RCC 7860 (cell line): ENCODE measurements around the gene IGFBP2.

Experiments used
- DNase-seq: peaks from one replicate; pipeline ENCODE4 v3.0.0-alpha.2; 2015; ENCODE audit warnings: low spot score
- FAIRE-seq: peaks from 2 replicates; lab custom pipeline; 2012; peaks lifted over from hg19 to GRCh38; lab: Jason Lieb, UNC

Gene IGFBP2

DNA sequence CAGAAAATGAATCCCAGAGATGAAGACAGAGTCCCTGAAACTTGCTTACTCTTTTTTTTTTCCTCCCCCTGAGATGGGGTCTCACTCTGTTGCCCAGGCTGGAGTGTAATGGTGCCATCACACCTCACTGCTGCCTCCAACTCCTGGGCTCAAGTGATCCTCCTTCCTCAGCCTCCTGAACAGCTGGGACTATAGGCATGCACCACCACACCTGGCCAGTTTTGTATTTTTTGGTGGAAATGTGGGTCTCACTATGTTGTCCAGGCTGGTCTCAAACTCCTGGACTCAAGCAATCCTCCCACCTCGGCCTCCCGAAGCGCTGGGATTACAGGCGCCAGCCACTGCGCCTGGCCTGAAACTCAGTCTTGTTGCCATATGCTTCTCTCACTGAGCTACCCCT is 27.8 kb downstream of the IGFBP2 start:
- FAIRE-seq (no peak), DNase-seq (no peak)

DNA sequence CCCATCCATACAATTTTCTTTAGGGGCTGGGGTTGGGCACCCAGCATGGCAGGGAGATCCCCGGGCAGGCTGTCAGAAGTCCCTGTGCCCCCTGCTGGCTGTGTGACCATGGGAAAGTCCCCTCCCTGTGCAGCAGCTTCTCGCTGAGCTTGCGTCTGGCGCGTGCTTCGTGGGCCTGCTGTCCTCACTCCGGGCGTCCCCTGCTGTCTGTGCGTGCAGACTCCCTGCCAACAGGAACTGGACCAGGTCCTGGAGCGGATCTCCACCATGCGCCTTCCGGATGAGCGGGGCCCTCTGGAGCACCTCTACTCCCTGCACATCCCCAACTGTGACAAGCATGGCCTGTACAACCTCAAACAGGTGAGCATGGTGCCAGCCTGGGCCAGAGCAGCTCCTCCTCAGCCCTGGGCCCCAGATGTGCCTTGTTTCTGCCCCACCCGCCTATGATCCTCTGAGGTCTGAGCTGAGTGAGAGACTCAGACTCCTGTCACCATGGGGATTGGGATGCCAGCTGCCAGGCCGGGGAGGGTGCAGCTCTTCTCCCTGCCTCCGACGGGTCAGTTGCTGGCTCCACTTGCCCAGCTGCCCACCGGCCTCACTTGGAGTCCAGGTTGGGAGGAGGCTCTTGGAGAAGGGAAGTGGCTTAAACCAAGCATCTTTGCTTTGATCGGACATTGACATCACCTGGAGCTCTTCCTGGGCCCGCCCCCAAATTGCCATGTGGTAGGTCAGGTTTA is 28.6 kb downstream of the IGFBP2 start:
- DNase-seq (peak; percentile 16), FAIRE-seq (no peak)

DNA sequence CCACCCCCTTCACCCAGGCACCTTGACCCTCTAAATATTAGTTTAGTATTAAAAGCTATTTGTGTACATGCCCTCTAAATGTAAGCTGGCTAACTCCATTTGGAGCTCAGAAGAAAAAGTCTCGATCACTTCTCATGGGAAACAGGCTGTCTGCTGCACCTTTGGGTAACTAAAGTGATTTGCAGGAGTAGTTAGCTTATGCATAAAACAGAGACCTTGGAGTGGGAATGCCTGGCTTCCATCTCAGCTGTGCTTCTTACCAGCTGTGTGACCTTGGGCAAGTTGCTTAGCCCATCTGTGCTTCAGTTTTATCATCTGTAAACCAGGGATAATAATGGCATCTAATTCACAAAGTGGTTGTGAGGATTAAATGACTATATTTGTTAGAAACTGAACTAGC is 29.9 kb downstream of the IGFBP2 start:
- no peak for FAIRE-seq
- DNase-seq = no peak

DNA sequence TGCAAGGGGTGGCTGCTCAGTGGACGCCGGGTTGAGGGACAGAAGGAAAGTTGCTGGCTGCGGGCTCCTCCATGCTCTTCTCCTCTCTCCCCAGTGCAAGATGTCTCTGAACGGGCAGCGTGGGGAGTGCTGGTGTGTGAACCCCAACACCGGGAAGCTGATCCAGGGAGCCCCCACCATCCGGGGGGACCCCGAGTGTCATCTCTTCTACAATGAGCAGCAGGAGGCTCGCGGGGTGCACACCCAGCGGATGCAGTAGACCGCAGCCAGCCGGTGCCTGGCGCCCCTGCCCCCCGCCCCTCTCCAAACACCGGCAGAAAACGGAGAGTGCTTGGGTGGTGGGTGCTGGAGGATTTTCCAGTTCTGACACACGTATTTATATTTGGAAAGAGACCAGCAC is 30.6 kb downstream of the IGFBP2 start:
- no peak for DNase-seq
- no peak for FAIRE-seq

DNA sequence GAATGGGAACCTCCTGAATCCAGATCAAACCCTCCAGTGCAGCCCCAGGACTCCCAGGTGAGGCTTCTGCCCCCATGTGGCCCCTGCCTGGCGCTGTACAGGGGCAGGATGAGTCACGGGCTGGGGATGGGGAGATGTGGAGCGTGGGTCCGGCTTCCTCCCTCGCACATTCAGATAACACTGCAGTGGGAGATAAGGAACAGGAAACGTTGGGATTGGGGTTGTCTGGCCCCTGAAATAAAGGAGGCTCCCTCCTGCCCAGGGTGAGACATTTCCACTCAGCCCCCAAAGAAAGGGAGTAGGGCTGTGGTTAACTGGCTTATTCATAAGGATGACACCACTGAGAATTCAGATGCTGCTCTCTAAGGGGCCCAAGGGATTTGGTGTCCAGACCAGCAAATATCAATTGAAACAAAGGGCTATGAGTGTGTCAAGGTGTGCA is 31.4 kb downstream of the IGFBP2 start:
- DNase-seq (peak; percentile 18), FAIRE-seq (no peak)

DNA sequence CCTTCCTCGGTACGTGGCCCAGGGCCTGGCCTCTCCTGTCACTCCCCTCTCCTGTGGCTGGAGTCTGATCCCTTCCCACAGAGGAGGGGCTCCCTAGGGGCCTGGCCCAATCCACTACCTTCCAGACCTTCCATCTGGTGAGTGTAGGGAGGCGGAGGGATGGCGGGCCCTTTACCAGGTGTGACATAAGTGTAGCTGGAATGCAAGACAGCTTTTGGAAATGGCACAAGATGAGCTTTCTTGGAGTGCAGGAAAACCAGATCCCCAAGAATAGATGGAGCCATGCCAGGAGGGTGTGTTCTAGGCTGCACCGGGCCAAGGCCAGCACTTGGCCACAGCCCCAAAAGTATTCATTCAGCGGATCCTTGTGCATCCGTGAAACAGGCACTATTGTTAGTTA is 32.0 kb downstream of the IGFBP2 start:
- FAIRE-seq = no peak
- DNase-seq = no peak

DNA sequence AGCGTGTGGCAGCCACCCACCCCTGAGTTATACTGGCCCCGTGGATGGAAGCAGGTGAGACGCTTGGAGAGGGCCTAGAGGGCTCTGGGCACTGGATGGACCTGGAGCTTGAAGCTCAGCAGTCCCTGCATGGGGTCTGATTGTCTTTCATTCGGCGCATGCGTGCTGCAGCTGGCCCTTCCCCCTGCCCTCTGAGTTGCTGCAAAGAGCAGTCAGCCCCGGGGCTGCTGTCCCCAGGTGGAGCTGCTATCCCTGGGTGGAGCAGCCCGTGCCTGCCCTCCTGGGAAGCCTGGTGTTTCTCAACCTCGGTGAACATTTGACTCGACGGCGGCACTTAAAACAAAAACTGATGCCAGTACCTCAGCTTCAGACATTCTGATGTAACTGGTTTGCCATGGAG is 32.5 kb downstream of the IGFBP2 start:
- DNase-seq (no peak), FAIRE-seq (no peak)

DNA sequence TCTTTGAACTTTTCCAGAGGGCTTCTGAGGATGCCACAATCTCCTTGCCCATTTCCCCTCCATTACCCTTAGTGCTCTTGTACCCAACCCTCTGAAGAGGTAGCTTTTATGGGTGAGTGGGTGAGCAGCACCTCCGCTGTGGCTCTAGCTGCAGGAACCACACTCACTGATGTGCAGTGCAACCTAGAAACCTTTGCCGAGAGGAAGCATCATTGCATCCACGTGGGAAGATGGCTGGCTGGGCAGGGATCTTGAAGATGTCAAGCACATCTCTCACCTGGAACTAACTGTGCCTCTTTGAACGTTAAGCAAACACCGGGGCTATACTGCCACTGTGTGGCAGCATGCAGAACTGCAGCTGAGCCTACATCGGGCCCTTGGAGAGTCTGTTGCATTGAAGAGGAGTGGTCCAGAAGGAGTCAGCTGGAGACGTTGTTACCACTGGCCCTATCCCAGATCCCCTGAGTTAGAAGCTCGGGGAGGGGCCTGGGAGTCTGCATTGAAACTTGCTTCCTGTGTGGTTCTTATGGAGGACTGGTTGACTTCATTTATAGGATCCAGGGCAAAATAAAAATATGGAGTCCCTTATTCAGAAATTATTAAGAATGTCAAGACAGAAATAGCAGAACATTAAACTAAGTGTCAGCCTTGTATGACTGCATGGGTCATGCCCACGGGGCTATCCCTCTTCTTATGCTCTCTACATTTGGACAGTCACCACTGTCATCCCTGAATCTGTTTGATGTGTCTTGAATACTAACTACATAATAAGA is 33.4 kb downstream of the IGFBP2 start:
- peak; percentile 44 for DNase-seq
- no peak for FAIRE-seq

DNA sequence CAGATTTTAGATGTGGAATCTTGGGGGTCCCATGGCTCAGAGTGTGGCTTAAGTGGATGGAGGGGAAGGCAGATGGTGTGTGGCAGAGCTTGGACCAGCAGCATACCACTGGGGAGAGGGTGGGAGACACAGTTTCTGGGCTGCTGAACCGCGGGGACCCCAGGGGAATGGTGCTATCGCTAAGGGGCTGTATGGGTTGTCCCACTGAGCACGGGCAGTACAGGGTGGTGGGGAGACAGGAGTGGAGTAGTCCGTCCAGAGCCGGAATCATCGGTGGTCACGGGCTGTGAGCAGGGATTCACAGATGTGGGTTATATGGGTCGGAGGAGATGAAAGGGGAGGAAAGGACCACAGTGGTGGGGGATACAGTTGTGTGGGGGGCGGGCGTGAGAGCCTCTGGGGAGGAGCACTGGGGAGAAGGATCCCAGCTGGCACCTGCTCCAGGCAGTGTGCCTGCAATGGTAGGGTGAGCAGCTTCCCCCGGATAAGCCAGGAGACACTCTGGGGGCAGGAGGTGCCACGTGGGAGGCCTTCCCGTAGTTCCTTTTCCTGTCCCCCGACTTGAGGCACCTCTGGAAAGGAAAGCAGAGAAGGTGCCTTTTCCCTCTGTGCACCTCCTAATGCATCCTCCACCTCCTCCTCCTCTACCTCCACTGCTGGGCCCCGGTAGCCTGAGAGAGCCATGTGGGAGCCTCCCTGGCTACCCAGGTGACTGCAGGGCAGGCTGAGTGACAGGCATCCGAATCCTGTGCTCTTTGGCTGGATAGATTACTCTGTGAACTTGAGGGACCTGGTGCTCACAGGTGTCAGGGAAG is 37.3 kb downstream of the IGFBP2 start:
- FAIRE-seq = no peak
- DNase-seq = no peak

DNA sequence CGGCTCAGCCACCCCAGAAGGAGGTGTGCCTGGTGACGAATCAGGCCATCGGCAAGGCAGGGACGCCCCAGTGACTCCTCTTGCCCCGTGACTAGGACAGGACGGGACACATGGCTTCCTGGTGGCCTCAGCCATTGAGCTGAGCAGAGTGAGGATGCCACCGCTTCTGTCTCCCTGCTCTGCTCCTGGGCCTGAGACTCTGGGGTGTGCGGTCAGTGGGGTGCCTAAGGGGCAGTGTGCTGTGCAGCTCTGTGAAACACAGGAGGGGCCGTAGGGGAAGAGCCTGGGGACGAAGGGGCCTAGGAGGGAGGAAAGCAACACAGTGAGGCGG is 37.8 kb downstream of the IGFBP2 start:
- DNase-seq = no peak
- no peak for FAIRE-seq

DNA sequence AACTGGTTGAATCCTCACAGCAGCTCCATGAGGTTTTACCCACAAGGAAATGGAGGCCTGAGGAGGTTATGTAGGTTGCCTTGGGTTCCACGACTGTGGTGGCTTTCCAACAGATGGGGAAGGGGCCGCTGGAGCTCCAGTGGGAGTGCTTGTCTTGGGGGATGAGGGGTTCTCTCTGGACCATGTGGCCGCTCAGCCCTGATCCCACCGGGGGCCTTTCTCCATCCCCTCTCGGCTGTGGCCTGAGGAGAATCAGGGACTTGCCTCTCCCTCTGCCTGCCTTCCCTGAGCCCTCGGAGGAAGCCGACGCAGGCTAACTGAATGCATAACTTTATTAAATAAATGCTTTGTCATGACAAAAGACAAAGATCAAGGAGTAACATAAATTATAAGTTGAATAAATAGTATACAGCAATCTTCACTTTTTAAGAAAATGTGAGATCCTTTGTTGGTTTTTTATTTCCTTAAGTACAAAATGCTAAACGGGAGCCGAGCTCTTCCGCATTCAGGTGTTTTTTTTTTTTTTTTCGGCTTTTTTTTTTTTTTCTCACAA is 38.6 kb downstream of the IGFBP2 start:
- no peak for FAIRE-seq
- DNase-seq = no peak

DNA sequence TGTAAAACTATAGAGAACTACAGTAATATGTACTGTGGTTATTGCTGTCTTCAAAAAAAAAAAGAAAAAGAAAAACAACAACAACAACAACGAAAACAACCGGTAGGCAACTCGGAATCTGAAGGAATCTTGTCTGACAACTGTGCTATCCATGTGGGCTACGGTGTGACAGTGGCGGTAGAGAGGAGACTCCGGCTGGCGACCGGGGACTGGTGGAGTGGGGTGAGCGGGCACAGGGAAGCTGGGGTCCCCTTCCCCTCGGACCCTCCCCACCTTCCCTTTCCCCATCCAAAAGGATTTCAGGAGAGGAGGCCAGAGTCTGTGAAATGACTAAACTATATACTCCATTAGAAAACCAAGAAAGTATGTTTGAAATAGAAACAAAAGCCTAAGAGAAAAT is 39.2 kb downstream of the IGFBP2 start:
- no peak for DNase-seq
- no peak for FAIRE-seq

DNA sequence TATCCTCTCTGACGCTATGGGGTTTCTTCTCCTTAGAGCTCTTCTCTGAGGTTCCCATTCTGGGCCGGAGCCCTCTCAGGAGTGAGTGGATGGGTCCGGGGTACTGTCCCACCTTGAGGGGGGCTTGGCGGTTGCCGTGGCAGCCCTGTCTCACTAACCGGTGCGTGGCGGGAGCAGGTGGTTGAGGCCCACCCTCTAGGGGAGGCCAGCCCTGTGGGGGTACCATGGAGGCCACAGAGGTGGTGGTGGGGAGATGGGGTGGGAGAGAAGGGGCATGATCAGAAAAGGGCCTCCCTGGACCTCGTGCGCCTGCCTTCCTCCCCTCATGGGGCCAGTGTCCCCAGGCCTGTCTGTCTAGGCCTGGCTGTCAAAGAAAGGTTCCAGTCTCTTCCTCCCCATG is 39.8 kb downstream of the IGFBP2 start:
- DNase-seq (no peak), FAIRE-seq (no peak)

DNA sequence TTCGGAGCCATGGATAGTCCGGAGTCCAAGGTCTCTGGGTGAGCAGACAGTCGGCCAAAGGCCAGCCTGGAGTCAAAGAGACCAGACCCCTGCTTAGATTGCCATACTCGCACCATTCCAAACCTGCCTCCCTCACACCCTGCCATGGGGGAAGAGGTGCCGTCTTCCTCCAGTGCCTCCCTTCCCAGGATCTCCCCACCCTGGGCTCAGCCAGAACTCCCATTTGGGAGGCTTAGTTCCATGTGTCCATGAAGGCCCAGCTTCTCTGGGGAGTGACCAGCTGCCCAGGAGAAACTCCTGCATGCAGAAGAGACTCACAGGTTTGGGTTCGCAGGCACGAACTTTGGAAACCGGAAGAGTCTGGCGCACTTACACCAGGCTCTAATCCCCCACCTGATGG is 40.4 kb downstream of the IGFBP2 start:
- DNase-seq (no peak), FAIRE-seq (no peak)

DNA sequence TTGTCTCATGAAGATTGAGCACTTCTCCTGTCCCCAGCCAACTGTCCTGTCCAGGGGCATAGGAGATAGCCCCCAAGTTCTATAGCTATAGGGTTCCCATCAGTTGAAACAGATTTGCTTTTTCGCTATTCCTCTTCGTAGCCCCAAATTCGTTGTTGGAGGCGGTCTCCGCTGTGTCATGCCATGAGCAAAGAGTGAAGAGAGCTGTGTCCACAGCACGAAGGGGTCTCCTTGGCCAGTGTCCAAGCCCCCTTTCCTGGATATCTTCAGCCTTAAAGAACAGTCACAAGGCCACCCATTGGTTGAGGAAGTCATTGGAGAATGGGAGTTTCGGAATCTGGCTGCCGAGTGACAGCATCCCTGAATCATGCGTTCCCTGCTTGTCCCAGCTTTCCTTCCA is 41.2 kb downstream of the IGFBP2 start:
- FAIRE-seq (no peak), DNase-seq (no peak)

DNA sequence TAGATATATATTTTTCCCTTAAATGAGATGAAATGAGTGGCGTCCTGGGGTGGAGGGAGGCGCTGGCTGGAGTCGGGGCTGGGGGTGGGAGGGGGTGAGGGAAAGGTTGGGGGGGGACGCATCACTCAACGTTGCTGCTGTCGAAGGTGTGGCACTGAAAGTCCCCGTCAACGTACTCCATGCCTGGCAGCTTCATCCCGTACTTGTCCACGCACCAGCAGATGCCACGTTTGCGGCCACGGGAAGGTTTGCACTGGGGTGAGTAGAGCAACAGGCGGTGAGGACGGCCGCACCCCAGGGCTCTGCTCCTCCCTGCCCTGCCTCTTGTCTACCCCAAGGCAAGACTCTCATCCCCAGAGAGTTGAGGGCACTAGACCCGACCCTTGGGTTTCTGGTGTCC is 43.4 kb downstream of the IGFBP2 start:
- FAIRE-seq = no peak
- DNase-seq = no peak

DNA sequence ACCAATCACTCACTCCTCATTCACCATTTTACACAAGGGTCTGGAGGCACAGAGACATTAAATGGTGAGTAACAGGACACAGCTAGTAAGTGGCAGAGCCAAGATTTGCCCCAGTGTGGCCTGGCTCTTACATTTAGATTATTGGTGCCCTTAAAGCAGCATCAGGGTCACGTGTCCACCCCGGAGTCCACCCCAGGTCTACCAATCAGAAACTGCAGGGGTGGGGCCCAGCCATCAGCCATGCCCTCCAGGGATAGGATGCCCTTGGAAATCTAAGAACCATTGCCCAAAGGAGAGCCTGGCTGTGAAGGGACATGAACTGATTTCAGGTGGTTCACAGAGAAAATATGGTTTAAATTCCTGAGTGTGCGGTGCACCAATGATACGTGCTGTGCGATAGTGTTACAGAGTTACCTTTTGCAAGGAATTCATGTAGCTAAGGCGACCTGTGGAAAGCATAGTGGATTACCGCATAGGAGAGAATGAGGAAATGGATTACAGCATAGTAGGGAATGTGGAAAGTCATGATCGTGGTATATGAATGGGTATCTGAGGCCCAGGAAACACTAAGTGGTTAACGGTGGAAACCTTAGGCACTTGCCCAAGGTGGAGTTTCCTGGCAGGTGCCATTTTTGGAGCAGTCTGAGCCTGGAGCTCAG is 44.3 kb downstream of the IGFBP2 start:
- DNase-seq (no peak), FAIRE-seq (no peak)

DNA sequence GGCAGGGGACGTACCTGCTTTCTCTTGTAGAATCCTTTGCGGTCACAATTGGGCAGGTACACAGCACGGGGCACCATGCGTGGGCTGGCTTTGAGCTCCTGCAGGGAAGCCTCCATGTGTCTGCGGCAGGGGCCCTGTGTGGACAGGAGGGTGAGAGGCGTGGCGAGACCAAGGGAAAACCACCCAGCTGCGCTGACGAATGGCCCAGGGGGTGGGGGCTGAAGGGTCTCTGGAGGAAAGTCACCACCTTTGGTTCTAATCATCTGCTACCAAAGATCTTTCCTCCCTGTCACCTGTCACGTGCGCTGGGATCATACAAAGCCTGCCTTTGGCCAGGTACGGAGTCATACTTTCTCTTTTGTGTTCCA is 44.9 kb downstream of the IGFBP2 start:
- no peak for FAIRE-seq
- no peak for DNase-seq

DNA sequence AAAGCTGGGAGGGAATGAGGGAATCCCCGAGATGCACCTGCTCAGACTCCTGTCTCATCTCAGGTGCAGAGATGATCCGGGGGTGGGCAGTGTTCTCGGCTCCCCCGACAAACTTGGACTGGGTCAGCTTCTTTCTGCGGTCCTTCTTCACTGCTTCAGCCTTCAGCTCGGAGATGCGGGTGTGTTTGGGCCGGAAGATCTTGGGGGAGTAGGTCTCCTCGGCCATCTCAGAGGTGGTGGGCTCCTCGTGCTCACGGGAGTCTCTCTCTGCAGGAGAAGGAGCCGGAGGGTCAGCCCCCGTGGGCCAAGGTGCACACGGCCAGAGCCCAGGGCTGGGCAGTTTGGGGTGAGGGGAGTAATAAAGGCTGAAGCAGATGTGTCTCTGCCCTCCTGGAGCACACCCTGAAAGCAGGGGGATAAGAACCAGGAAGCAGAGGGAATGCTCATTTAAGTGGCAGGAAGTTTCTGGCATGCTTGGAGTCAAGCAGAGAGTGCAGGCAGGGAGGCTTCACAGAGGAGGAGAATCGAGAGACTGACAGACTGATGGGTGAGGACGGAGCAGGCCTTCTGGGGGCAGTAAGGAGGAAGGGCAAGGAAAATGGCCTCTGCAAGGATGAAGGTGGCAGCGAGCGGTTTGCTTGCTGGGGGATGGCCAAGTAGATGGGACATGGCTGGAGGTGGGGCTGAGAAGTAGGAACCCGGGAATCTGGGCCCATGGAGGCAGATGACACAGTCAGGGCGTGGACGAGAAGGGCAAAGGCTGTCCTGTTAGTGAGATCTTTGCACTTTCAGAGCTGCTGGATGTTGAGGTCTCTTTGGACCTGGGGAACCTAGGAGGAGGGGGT is 45.8 kb downstream of the IGFBP2 start:
- FAIRE-seq (no peak), DNase-seq (no peak)

DNA sequence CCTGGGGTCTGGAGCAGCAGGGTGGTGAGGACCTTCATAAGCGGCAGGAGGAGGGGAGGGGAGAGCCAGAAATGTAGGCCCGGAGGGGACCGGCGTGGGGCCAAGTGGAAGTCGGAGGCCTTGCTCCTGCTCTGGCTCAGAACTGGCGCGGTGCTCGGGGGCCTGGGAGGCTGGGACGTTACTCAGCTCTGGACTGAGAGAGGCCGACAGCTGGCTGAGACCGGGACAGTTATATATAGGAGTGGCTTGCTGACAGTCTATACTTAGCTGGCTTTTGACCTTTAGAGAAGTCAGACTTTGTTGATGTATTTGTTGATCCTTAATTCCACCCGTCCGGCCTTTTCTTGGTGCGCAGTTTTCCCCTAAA is 46.4 kb downstream of the IGFBP2 start:
- no peak for FAIRE-seq
- no peak for DNase-seq
